AG09309 (cell line): ENCODE data around the gene SV2A.
A peak's percentile ranks its signal among the peaks of the same experiment; 100 is the strongest.

Source experiments
- DNase-seq: peaks from one replicate; pipeline ENCODE4 v3.0.0-alpha.2; 2010; ENCODE audit warnings: low read depth
- H3K4me3 ChIP-seq: 2 replicates; pipeline ENCODE4 v1.5.1; 2011; ENCODE audit warnings: mild to moderate bottlenecking, low read depth, low read length, moderate library complexity; ENCODE audit not compliant: control insufficient read depth
- TF ChIP-seq, protein P1 (sequence below): IDR thresholded peaks from 2 replicates; pipeline ENCODE4 v1.5.1; 2011; ENCODE audit warnings: mild to moderate bottlenecking, low read depth, low read length, inconsistent platforms; ENCODE audit not compliant: insufficient read depth, control insufficient read depth; ENCODE audit errors: missing control alignments

SV2A gene

DNA sequence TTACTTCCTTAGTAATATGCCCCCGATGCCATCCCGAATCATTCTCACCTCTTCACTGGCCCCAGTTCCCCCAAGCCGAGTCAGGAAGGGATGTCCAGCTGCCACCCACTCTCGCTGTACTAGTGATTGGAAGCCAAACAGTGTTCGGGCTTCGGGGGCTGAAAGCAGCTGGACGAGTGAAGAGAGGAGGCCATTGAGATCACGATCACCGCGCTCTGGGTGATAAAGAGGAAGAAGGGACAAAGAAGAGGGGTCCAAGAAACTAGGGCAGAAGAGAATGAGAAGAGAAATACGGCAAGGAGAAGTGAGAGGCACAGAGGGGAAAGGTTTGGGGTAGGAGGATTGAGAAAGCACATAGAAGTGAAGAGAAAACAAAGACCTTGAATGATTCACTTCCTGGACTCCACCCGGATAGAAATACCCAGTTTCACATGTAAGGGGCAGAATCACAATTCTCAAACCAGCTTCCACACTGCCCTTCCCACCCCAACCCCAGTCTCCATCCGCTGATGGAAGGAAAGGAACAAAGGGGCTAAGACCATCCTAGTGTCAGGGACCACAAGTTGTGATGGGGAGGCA lies 13.7 kb upstream of the SV2A start:
- DNase-seq = no peak
- H3K4me3 ChIP-seq = no peak overlapping the region
- TF ChIP-seq, protein P1, sequence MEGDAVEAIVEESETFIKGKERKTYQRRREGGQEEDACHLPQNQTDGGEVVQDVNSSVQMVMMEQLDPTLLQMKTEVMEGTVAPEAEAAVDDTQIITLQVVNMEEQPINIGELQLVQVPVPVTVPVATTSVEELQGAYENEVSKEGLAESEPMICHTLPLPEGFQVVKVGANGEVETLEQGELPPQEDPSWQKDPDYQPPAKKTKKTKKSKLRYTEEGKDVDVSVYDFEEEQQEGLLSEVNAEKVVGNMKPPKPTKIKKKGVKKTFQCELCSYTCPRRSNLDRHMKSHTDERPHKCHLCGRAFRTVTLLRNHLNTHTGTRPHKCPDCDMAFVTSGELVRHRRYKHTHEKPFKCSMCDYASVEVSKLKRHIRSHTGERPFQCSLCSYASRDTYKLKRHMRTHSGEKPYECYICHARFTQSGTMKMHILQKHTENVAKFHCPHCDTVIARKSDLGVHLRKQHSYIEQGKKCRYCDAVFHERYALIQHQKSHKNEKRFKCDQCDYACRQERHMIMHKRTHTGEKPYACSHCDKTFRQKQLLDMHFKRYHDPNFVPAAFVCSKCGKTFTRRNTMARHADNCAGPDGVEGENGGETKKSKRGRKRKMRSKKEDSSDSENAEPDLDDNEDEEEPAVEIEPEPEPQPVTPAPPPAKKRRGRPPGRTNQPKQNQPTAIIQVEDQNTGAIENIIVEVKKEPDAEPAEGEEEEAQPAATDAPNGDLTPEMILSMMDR = no peak

DNA sequence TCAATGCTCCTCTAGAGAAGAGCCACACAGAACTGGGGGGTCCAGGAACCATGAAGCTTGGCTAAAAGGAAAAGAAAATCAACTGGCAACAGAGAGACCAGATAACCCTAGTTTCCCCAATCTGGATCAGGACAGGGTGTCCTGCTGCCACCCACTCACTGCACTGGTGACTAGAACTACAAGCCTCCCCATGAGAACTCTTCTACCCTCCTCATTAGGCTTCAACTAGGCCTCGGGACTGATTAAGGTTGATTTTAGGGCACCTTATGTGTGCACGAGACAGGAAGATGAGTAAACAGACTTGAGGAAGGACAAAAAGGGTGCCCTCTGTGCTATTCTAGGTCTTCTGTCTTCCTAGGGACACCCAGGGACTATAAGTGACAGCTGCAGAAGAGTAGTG lies 12.2 kb upstream of the SV2A start:
- DNase-seq = no peak
- no peak overlapping the region for H3K4me3 ChIP-seq
- TF ChIP-seq, protein P1 = no peak

DNA sequence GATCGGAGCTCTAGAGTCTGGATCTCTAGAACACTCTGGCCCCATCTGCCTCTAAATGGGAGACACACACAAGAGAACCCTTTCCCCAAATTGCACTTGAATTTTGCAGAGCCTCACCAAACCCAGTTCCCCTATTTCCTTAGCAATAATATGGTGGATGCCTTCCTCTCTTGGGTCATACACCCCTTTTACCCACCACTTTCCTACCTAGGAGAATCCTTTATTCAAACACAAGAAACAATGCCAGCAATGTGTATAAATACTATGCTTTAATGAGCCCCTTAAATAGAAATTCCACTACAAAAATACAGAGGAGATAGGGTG lies 10.7 kb upstream of the SV2A start:
- DNase-seq = no peak
- TF ChIP-seq, protein P1 = no peak
- peak overlapping the region; percentile 93 for H3K4me3 ChIP-seq

DNA sequence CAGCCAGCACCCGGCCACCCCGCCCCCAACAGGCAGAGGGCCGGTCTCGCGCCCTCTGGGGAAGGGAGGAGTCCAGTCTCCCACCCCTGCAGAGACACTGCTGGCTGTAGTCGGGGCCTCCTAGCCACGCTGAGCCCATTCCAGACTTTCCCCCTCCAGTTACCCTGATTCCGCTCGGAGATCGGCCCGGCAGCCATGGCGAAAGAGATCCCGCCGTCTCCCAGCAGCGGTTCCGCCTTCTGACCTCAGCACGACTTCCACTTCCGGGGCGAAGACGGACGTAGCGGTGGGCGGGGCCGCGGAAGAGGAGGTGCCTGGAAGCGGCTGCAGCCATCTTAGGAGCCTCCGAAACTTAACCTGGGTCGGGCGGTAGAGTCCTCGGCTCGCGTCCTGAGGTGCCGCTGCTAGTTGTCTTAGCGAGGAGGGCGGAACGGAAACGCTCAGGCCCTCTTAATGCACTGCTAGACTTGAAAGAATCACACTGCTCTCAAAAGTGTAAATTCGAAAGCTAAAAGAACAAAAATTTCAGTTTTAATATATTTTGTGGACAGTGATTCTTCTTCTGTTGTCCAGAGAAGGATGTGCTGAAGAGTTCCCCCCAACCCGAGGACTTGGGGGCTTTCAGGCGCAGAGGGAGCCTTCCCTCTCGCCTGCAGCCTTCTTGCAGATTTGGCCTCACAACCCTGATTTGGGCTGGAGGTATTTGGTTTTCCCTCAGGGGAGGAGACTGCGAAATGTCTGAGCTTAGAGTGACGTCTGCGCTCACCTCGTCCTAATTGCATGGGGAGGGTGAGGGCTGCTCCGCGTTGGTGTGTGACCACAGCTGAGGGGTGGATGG lies 10.1 kb upstream of the SV2A start, which contains the start of gene SF3B4:
Gene SF3B4 (minus strand): TSS at position 241 of the 838 bp plus-strand sequence. CDS start 44 bp downstream, at position 197.
- DNase-seq = peak; percentile 59
- TF ChIP-seq, protein P1 = no peak

DNA sequence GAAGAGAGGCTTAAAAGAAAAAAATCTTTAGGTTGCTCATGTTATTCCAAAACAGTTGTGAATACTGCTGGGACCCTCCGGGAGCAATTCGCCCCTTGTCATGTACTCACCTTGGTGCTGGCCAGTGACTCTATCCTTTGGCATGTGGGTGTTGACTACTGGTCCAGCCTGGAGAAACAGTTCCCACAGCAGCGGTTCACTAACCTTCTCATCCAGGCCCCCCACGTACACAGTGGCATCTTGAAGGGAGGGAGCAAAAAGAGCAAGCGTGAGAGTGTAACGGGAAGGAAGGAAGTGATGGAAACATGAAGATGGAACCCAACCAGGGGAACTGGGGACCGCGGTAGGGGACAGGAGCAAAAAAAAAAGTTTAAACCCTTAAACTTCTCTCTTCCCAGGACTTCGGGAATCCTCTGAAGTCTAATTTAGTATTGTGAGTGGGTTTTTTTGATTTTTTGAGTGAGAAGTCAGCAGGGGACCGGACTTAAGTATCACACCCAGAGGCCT lies 9.5 kb upstream of the SV2A start:
- TF ChIP-seq, protein P1 = no peak
- DNase-seq = no peak
- peak overlapping the region; percentile 93 for H3K4me3 ChIP-seq

More for the DNA sequence above, 10.1 kb upstream of the SV2A start, which contains the start of gene SF3B4:
- H3K4me3 ChIP-seq = peak within 1 kb of the TSS; percentile 93

DNA sequence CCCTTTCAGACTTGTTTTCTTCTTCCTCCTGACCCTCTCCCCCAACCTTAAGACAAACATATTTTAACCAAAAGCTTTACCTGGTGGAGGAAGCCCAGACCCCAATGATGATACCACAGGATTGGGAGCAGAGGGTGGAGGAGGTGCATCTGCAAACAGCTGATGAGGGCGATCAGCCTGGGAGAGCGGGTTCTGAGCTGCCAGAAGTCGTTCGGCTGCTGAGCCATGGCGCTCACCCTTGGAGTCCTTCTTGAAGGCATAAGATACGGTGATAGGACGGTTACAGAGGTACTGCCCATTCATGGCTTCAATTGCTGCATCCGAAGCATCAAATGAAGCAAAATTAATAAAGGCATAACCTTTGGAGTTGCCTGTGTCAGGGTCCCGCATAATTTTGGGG lies 8.7 kb upstream of the SV2A start:
- TF ChIP-seq, protein P1 = no peak
- DNase-seq = no peak
- H3K4me3 ChIP-seq = peak overlapping the region; percentile 11
